ENCODE results near the gene TSPAN15.
"Not testable (repeated sequence)": the region's sequence is repeated elsewhere in the genome, so short reads cannot be mapped to it uniquely, and the experiment has no call there.

GRCh38 chr10:69536521-69536920, 85.3 kb downstream of the TSPAN15 start:
- TF ChIP-seq, protein P1, sequence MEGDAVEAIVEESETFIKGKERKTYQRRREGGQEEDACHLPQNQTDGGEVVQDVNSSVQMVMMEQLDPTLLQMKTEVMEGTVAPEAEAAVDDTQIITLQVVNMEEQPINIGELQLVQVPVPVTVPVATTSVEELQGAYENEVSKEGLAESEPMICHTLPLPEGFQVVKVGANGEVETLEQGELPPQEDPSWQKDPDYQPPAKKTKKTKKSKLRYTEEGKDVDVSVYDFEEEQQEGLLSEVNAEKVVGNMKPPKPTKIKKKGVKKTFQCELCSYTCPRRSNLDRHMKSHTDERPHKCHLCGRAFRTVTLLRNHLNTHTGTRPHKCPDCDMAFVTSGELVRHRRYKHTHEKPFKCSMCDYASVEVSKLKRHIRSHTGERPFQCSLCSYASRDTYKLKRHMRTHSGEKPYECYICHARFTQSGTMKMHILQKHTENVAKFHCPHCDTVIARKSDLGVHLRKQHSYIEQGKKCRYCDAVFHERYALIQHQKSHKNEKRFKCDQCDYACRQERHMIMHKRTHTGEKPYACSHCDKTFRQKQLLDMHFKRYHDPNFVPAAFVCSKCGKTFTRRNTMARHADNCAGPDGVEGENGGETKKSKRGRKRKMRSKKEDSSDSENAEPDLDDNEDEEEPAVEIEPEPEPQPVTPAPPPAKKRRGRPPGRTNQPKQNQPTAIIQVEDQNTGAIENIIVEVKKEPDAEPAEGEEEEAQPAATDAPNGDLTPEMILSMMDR (IDR thresholded peaks at IDR 0.05; ENCODE audit: low read length): not testable (repeated sequence)
- not testable (repeated sequence) for TF ChIP-seq EZH2 (IDR thresholded peaks at IDR 0.05; ENCODE audit: borderline replicate concordance, low read length)
